ENCODE measurements around the gene ALDH1A1.

Gene ALDH1A1

DNA sequence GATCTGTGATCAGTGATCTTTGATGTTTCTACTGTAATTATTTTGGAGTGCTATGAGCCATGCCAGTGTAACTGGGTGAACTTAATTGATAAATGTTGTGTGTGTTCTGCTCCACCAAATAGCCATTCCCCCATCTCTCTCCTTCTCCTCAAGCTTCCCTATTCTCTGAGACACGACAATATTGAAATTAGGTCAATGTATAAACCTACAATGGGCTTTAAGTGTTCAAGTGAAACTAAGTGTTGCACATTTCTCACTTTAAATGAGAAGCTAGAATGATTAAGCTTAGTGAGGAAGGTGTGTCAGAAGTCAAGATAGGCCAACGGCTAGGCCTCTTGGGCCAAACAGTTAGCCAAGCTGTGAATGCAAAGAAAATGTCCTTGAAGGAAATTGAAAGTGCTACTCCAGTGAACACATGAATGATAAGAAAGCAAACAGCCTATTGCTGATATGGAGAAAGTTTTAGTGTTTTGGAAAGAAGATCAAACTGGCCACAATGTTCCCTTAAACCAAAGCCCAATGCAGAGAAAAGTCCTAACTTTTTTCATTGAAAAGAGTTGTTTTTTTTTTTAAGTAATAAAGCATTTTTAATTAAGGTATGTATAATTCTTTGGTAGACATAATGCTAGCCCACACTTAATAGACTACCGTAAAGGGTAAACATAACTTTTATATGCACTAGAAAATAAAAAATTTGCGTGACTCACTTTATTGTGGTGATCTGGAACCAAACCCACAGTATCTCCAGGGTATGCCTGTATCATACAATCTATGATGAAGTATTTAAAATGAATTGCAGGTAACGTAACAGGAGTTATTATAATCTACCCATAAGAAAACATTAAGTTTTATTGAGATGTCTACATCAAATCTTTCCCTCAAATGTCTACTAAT, 42.5 kb upstream of the ALDH1A1 start:
- TF ChIP-seq, protein P1, sequence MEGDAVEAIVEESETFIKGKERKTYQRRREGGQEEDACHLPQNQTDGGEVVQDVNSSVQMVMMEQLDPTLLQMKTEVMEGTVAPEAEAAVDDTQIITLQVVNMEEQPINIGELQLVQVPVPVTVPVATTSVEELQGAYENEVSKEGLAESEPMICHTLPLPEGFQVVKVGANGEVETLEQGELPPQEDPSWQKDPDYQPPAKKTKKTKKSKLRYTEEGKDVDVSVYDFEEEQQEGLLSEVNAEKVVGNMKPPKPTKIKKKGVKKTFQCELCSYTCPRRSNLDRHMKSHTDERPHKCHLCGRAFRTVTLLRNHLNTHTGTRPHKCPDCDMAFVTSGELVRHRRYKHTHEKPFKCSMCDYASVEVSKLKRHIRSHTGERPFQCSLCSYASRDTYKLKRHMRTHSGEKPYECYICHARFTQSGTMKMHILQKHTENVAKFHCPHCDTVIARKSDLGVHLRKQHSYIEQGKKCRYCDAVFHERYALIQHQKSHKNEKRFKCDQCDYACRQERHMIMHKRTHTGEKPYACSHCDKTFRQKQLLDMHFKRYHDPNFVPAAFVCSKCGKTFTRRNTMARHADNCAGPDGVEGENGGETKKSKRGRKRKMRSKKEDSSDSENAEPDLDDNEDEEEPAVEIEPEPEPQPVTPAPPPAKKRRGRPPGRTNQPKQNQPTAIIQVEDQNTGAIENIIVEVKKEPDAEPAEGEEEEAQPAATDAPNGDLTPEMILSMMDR (IDR thresholded peaks at IDR 0.05; ENCODE audit: low read depth, low read length): no peak
- DNase-seq (ENCODE audit: low read depth in 2 of 2): no peak

DNA sequence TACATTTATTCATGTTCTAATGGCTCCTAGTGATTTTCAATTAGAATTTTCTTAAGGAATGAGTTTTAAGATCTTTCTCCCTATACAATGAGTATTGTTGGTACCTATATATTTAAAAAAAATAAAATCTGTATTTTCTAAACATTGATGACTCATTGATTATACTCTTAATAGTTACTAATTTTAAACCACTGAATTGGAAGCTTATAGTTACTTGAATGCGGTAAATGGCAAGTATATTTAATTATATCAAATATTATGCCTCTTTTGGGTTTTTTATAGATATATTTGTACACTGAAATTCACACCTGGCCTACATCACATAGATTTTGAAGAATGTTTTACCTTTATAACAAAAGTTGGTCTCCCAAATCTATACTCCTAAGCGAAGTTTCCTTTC, 38.9 kb upstream of the ALDH1A1 start:
- DNase-seq (ENCODE audit: low read depth in 2 of 2): no peak
- no peak overlapping the region for H3K4me3 ChIP-seq (replicated peaks in 1 of 2; ENCODE audit: low read depth in 2 of 2, low read length in 2 of 2)
- TF ChIP-seq, protein P1 (IDR thresholded peaks at IDR 0.05; ENCODE audit: low read depth, low read length): no peak

More for the DNA sequence above, 42.5 kb upstream of the ALDH1A1 start:
- H3K4me3 ChIP-seq (replicated peaks in 1 of 2; ENCODE audit: low read depth in 2 of 2, low read length in 2 of 2): no peak overlapping the region

DNA sequence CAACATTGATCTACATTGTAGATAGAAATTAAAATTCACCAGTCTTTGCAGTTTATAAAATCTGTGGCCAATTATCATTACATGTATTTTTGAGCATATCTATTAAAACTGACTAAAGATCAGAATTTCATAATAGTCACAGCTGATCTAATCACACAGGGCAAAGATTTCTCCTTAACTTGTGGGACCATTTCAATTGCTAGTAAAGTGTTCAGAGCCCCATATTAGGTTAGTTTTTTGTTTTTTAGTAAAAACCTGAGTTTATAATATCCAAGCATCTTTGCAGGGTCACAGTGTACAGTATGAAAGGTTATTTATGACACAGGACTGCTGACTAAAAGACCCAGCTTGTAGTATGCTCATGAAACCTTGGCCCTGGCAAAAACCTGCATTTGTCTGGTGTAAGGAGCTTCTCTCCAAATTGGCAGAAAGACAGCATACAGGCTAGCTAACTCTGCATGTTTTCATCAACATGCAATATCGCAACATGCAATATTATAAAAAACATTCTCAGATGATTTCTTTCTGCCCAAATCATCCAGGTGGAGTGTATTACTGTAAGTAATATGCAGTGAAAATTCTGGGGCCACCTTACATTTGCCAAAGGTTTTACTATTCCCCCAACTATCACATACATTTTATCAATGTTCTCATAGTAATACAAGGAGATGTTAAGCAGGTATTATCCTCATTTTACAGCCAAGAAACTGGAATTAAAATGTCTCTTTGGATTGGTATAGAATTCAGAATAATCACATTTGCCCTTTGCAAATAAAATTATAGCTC, 37.7 kb upstream of the ALDH1A1 start:
- no peak overlapping the region for H3K4me3 ChIP-seq (replicated peaks in 1 of 2; ENCODE audit: low read depth in 2 of 2, low read length in 2 of 2)
- TF ChIP-seq, protein P1 (IDR thresholded peaks at IDR 0.05; ENCODE audit: low read depth, low read length): no peak
- no peak for DNase-seq (ENCODE audit: low read depth in 2 of 2)

DNA sequence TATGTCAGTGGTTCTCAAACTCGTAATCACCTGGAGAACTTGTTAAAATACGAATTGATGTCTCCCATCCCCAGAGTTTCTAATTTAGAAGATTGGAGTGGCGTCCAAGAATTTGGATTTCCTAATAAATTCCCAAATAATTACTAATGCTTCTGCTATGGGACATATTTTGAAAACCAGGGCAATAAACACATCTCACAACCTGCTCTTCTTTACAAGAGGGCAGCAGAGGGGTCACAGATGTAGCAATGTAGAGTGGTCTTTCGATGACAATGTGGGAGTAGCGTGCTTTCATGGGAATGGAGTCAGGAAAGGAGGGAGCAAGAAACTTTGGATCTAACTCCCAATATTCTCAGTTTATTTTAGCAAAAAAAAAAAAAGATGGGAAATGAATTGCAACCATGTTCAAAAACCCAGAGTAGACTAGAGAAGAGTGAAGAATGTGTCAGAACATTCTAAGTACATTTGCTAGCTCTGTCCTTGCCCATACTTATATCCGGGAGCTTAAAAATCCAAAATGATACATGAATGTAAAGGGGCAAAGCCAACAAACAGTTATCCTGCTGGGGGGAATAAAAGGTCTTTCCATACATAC, 33.8 kb upstream of the ALDH1A1 start:
- TF ChIP-seq, protein P1 (IDR thresholded peaks at IDR 0.05; ENCODE audit: low read depth, low read length): no peak
- no peak overlapping the region for H3K4me3 ChIP-seq (replicated peaks in 1 of 2; ENCODE audit: low read depth in 2 of 2, low read length in 2 of 2)

DNA sequence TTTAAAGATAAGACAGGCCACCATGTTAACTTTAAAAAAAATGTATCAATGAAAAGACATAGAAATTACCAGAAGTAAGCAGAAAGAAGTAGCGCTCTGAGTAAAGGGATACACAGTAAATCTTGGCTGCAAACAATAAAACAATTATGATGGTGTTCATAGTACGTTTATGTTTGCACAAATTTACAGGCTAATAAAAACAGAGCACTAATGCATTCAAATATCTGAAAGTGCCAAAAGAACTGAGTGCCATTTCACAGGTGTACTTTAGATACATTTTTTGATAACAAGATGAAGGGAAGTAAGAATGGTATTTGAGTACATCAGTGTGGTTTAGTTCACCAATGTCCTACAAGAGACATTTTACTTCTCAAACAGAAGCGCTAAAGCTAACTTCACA, 32.9 kb upstream of the ALDH1A1 start:
- no peak overlapping the region for H3K4me3 ChIP-seq (replicated peaks in 1 of 2; ENCODE audit: low read depth in 2 of 2, low read length in 2 of 2)
- TF ChIP-seq, protein P1 (IDR thresholded peaks at IDR 0.05; ENCODE audit: low read depth, low read length): no peak
- no peak for DNase-seq (ENCODE audit: low read depth in 2 of 2)

More for the DNA sequence above, 33.8 kb upstream of the ALDH1A1 start:
- no peak for DNase-seq (ENCODE audit: low read depth in 2 of 2)

DNA sequence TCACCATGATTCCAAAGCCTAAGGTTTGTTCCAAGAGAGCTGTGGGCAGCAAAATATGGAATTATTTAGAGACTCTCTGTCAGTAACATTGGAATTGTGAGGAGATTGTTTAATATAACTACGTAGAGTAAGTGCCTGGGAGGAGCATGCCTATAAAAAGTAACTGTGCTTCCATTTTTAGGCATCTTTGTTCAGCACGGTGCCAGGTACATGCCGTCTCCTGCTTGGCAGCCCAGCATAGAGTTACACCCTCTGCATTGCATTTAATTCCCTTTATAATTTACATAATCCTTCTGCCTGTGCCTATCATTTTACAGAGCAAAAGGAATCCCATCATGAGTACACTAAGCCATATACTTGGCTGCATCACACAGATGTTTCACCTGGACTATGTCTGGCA, 32.1 kb upstream of the ALDH1A1 start:
- H3K4me3 ChIP-seq (replicated peaks in 1 of 2; ENCODE audit: low read depth in 2 of 2, low read length in 2 of 2): no peak overlapping the region
- TF ChIP-seq, protein P1 (IDR thresholded peaks at IDR 0.05; ENCODE audit: low read depth, low read length): no peak

More for the DNA sequence above, 32.1 kb upstream of the ALDH1A1 start:
- no peak for DNase-seq (ENCODE audit: low read depth in 2 of 2)
